ENCODE results near the gene ELOVL7. TPM values are rescaled to one million over a fixed set of nuclear protein-coding genes. Genes with fewer than 3 reads are reported as not detected.
"Not testable (repeated sequence)": the region's sequence is repeated elsewhere in the genome, so short reads cannot be mapped to it uniquely, and the experiment has no call there.

Gene ELOVL7
- total and polyA plus RNA-seq, 7 experiments from 2014 or later, result 0.29 to 2.2 (median 0.48) TPM; not detected in 4

- Mint-ChIP-seq H3K9me3 (peaks cover 0 to 11% (median 4%) of the 10 kb centered on the region in 11 donors), H3K27me3 (peaks cover 0 to 27% (median 19%) of the 10 kb centered on the region in 5 donors), H3K36me3 (no peaks in the 10 kb centered on the region), H3K4me1 (no peaks in the 10 kb centered on the region), H3K4me3 (no peak overlapping the region), H3K27ac (no peak overlapping the region)
- Histone ChIP-seq H3K27ac (ENCODE audit: low read depth, low read length) (no peak overlapping the region), H3K27me3 (ENCODE audit: control insufficient read depth in 2 of 2, insufficient read depth in 2 of 2, low read length in 2 of 2) (no peaks in the 10 kb centered on the region), H3K36me3 (ENCODE audit: control insufficient read depth in 2 of 3, insufficient read depth in 3 of 3, low read length in 3 of 3) (no peaks in the 10 kb centered on the region), H3K9me3 (ENCODE audit: control insufficient read depth in 2 of 3, low read length in 3 of 3) (no peaks in the 10 kb centered on the region), H3K4me3 (ENCODE audit: low read length) (no peak overlapping the region), H3K4me1 (ENCODE audit: control insufficient read depth in 2 of 2, insufficient read depth in 2 of 2, low read length in 2 of 2) (no peaks in the 10 kb centered on the region)
- ChIA-PET CTCF (no interaction called here), POLR2A (interaction anchor here (0.5 kb wide), 1 partner anchor 43 kb away, joined by 3 read pairs; no protein-coding TSS in a partner anchor)
- intact Hi-C loops (cut with micrococcal nuclease), result no loop called here
- ATAC-seq (no peak), DNase-seq (no peak)
These were observed 116.9 kb downstream of the ELOVL7 start for GRCh38 chr5:60727033-60727679.

DNA sequence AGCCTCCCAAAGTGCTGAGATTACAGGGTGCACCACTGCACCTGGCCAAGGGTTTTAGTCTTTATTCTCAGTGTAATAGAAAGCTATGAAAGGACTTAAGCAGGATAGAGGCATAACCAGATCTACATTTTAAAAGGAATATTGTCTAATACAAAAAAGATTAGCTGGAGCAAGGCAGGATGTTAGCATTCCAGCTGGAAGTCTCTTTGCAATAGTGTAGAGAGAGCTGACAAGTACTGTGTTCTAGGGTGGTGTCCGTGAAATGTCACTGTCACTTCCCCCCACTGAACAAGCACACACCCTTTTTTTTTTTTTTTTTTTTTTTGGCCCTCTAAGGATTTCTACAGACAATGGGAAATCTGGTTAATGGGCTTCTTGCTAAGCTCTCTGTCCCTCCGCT is 119.9 kb downstream of the ELOVL7 start:
- H3K4me1 ChIP-seq (ENCODE audit: control insufficient read depth in 2 of 2, insufficient read depth in 2 of 2, low read length in 2 of 2), result no peaks in the 10 kb centered on the region
- H3K36me3 ChIP-seq (ENCODE audit: control insufficient read depth in 2 of 3, insufficient read depth in 3 of 3, low read length in 3 of 3), result no peaks in the 10 kb centered on the region
- H3K27ac Mint-ChIP-seq, result no peak overlapping the region
- H3K27me3 Mint-ChIP-seq, result peaks cover 4 to 13% (median 7%) of the 10 kb centered on the region in 5 donors
- H3K9me3 Mint-ChIP-seq, result peaks cover 0 to 3% (median 0%) of the 10 kb centered on the region in 11 donors
- H3K9me3 ChIP-seq (ENCODE audit: control insufficient read depth in 2 of 3, low read length in 3 of 3), result no peaks in the 10 kb centered on the region
- no peaks in the 10 kb centered on the region for H3K4me1 Mint-ChIP-seq
- CTCF ChIA-PET, result no interaction called here
- H3K36me3 Mint-ChIP-seq, result no peaks in the 10 kb centered on the region
- POLR2A ChIA-PET, result no interaction called here
- no peak overlapping the region for H3K4me3 ChIP-seq (ENCODE audit: low read length)
- no peak overlapping the region for H3K27ac ChIP-seq (ENCODE audit: low read depth, low read length)
- DNase-seq, result no peak
- ATAC-seq, result no peak
- intact Hi-C loops (cut with micrococcal nuclease), result no loop called here
- H3K27me3 ChIP-seq (ENCODE audit: control insufficient read depth in 2 of 2, insufficient read depth in 2 of 2, low read length in 2 of 2), result no peaks in the 10 kb centered on the region
- no peak overlapping the region for H3K4me3 Mint-ChIP-seq

GRCh38 chr5:60722416-60722815 is 121.7 kb downstream of the ELOVL7 start:
- H3K27me3 Mint-ChIP-seq, result peaks cover 4 to 16% (median 7%) of the 10 kb centered on the region in 5 donors
- no peak overlapping the region for H3K4me3 Mint-ChIP-seq
- no peaks in the 10 kb centered on the region for H3K9me3 ChIP-seq (ENCODE audit: control insufficient read depth in 2 of 3, low read length in 3 of 3)
- H3K4me1 ChIP-seq (ENCODE audit: control insufficient read depth in 2 of 2, insufficient read depth in 2 of 2, low read length in 2 of 2), result no peaks in the 10 kb centered on the region
- ATAC-seq (no peak), DNase-seq (no peak)
- POLR2A ChIA-PET, result no interaction called here
- intact Hi-C loops (cut with micrococcal nuclease), result no loop called here
- H3K27ac ChIP-seq (ENCODE audit: low read depth, low read length), result no peak overlapping the region
- no peak overlapping the region for H3K27ac Mint-ChIP-seq
- no peak overlapping the region for H3K4me3 ChIP-seq (ENCODE audit: low read length)
- H3K27me3 ChIP-seq (ENCODE audit: control insufficient read depth in 2 of 2, insufficient read depth in 2 of 2, low read length in 2 of 2), result no peaks in the 10 kb centered on the region
- H3K4me1 Mint-ChIP-seq, result no peaks in the 10 kb centered on the region
- CTCF ChIA-PET, result no interaction called here
- H3K9me3 Mint-ChIP-seq, result peaks cover 0 to 4% (median 0%) of the 10 kb centered on the region in 11 donors
- H3K36me3 ChIP-seq (ENCODE audit: control insufficient read depth in 2 of 3, insufficient read depth in 3 of 3, low read length in 3 of 3), result no peaks in the 10 kb centered on the region
- H3K36me3 Mint-ChIP-seq, result peaks cover 0 to 1% (median 0%) of the 10 kb centered on the region in 5 donors

DNA sequence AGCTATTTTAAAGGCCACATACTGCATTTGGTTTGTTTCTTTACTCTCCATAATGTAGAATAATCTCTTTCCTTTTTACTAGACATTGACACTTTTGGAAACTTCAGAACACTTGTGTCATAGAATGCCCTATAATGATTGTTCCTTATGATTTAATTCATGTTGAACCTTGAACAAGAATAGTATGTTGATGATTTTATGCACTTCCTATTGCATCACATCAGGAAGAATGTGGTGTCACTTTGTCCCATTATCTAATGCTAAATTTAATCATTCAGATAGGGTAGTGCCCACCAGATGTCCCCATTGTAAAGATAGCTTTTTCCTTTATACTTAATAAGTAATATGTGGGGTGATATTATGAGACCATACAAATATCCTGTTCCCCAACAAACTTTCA is 124.7 kb downstream of the ELOVL7 start:
- Histone ChIP-seq H3K4me1 (ENCODE audit: control insufficient read depth in 2 of 2, insufficient read depth in 2 of 2, low read length in 2 of 2) (no peaks in the 10 kb centered on the region), H3K9me3 (ENCODE audit: control insufficient read depth in 2 of 3, low read length in 3 of 3) (no peaks in the 10 kb centered on the region), H3K27me3 (ENCODE audit: control insufficient read depth in 2 of 2, insufficient read depth in 2 of 2, low read length in 2 of 2) (no peaks in the 10 kb centered on the region), H3K36me3 (ENCODE audit: control insufficient read depth in 2 of 3, insufficient read depth in 3 of 3, low read length in 3 of 3) (no peaks in the 10 kb centered on the region), H3K27ac (ENCODE audit: low read depth, low read length) (no peak overlapping the region), H3K4me3 (ENCODE audit: low read length) (no peak overlapping the region)
- H3K36me3 Mint-ChIP-seq, result peaks cover 0 to 3% (median 1%) of the 10 kb centered on the region in 5 donors
- H3K27me3 Mint-ChIP-seq, result peaks cover 7 to 27% (median 25%) of the 10 kb centered on the region in 5 donors
- ChIA-PET CTCF (no interaction called here), POLR2A (no interaction called here)
- H3K27ac Mint-ChIP-seq, result no peak overlapping the region
- H3K9me3 Mint-ChIP-seq, result peaks cover 0 to 26% (median 5%) of the 10 kb centered on the region in 11 donors
- ATAC-seq (no peak), DNase-seq (no peak)
- intact Hi-C loops (cut with micrococcal nuclease), result no loop called here
- H3K4me3 Mint-ChIP-seq, result no peak overlapping the region
- H3K4me1 Mint-ChIP-seq, result peaks cover 0 to 1% (median 0%) of the 10 kb centered on the region in 7 donors

- Mint-ChIP-seq H3K27ac (no peak overlapping the region), H3K36me3 (peaks cover 0 to 5% (median 1%) of the 10 kb centered on the region in 5 donors), H3K4me1 (peaks cover 0 to 1% (median 0%) of the 10 kb centered on the region in 7 donors), H3K27me3 (peaks cover 7 to 29% (median 25%) of the 10 kb centered on the region in 5 donors), H3K9me3 (peaks cover 0 to 31% (median 7%) of the 10 kb centered on the region in 11 donors), H3K4me3 (no peak overlapping the region)
- no peak for ATAC-seq
- Histone ChIP-seq H3K36me3 (ENCODE audit: control insufficient read depth in 2 of 3, insufficient read depth in 3 of 3, low read length in 3 of 3) (no peaks in the 10 kb centered on the region), H3K27ac (ENCODE audit: low read depth, low read length) (no peak overlapping the region), H3K4me3 (ENCODE audit: low read length) (no peak overlapping the region), H3K9me3 (ENCODE audit: control insufficient read depth in 2 of 3, low read length in 3 of 3) (no peaks in the 10 kb centered on the region), H3K27me3 (ENCODE audit: control insufficient read depth in 2 of 2, insufficient read depth in 2 of 2, low read length in 2 of 2) (no peaks in the 10 kb centered on the region), H3K4me1 (ENCODE audit: control insufficient read depth in 2 of 2, insufficient read depth in 2 of 2, low read length in 2 of 2) (no peaks in the 10 kb centered on the region)
- POLR2A ChIA-PET, result no interaction called here
- intact Hi-C loops (cut with micrococcal nuclease), result no loop called here
- CTCF ChIA-PET, result interaction anchor here (0.6 kb wide), 1 partner anchor 8 kb away, joined by 4 read pairs; no protein-coding TSS in a partner anchor
- no peak for DNase-seq
These were observed 125.7 kb downstream of the ELOVL7 start for GRCh38 chr5:60718166-60718892.

DNA sequence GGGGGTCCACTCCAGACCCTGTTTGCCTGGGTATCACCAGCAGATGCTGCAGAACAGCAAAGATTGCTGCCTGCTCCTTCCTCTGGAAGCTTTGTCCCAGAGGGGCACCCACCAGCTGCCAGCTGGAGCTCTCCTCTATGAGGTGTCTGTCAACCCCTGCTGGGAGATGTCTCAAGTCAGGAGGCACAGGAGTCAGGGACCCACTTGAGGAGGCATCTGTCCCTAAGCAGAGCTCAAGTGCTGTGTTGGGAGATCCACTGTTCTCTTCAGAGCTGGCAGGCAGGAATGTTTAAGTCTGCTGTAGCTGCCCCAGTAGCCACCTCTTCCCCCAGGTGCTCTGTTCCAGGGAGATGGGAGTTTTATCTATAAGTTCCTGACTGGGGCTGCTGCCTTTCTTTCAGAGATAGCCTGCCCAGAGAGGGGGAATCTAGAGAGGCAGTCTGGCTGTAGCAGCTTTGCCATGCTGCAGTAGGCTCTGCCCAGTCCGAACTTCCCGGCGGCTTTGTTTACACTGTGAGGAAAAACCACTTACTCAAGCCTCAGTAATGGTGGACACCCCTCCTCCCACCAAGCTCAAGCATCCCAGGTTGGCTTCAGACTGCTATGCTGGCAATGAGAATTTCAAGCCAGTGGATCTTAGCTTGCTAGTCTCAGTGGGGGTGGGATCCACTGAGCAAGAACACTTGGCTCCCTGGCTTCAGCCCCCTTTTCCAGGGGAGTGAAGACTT is 128.7 kb downstream of the ELOVL7 start:
- ATAC-seq; H3K4me1 ChIP-seq (ENCODE audit: control insufficient read depth in 2 of 2, insufficient read depth in 2 of 2, low read length in 2 of 2); H3K4me1 Mint-ChIP-seq; H3K9me3 ChIP-seq (ENCODE audit: control insufficient read depth in 2 of 3, low read length in 3 of 3); POLR2A ChIA-PET; H3K27ac Mint-ChIP-seq; H3K4me3 ChIP-seq (ENCODE audit: low read length); H3K4me3 Mint-ChIP-seq; DNase-seq; intact Hi-C loops (cut with micrococcal nuclease); H3K27me3 ChIP-seq (ENCODE audit: control insufficient read depth in 2 of 2, insufficient read depth in 2 of 2, low read length in 2 of 2); H3K36me3 ChIP-seq (ENCODE audit: control insufficient read depth in 2 of 3, insufficient read depth in 3 of 3, low read length in 3 of 3); H3K27ac ChIP-seq (ENCODE audit: low read depth, low read length): not testable (repeated sequence)
- H3K9me3 Mint-ChIP-seq, result peaks cover 0 to 38% (median 8%) of the 10 kb centered on the region in 11 donors
- CTCF ChIA-PET, result interaction anchor here (0.5 kb wide), 1 partner anchor 782 kb away, joined by 3 read pairs; no protein-coding TSS in a partner anchor
- peaks cover 11 to 37% (median 25%) of the 10 kb centered on the region in 5 donors for H3K27me3 Mint-ChIP-seq
- H3K36me3 Mint-ChIP-seq, result peaks cover 0 to 11% (median 1%) of the 10 kb centered on the region in 5 donors

Data from naive thymus-derived CD4-positive, alpha-beta T cell (primary cell).